ENCODE measurements around the gene LHX5. TPM values are rescaled to one million over a fixed set of nuclear protein-coding genes. Genes with fewer than 3 reads are reported as not detected.

The LHX5 gene
- total RNA-seq, 1 experiment from 2014 or later: not detected

GRCh38 chr12:113468365-113469223, 3.1 kb downstream of the LHX5 start:
- Mint-ChIP-seq H3K4me3 (ENCODE audit: unreplicated experiment) (no peak overlapping the region), H3K36me3 (ENCODE audit: insufficient read depth, unreplicated experiment) (no peaks in the 10 kb centered on the region), H3K27ac (ENCODE audit: low read depth, unreplicated experiment) (no peak overlapping the region), H3K9me3 (ENCODE audit: unreplicated experiment) (peaks cover 6% of the 10 kb centered on the region), H3K27me3 (ENCODE audit: insufficient read depth, unreplicated experiment) (peaks cover 98% of the 10 kb centered on the region), H3K4me1 (ENCODE audit: insufficient read depth, unreplicated experiment) (peaks cover 5% of the 10 kb centered on the region)
- no peak for TF ChIP-seq CTCF (IDR thresholded peaks at IDR 0.05; ENCODE audit: unreplicated experiment)
- ChIA-PET POLR2A (interaction anchor here (0.6 kb wide), 1 partner anchor 248 kb away, joined by 3 read pairs; no protein-coding TSS in a partner anchor), CTCF (interaction anchor here (1.1 kb wide), 1 partner anchor 420 kb away, joined by 3 read pairs; no protein-coding TSS in a partner anchor)
- BruUV-seq (replicated peaks): no TSS peak
- no peak for DNase-seq (ENCODE audit: unreplicated experiment)
- intact Hi-C loops (cut with micrococcal nuclease): no loop called here

GRCh38 chr12:113467502-113468364, 3.9 kb downstream of the LHX5 start:
- Mint-ChIP-seq H3K4me3 (ENCODE audit: unreplicated experiment) (no peak overlapping the region), H3K27me3 (ENCODE audit: insufficient read depth, unreplicated experiment) (peaks cover 96% of the 10 kb centered on the region), H3K4me1 (ENCODE audit: insufficient read depth, unreplicated experiment) (peaks cover 6% of the 10 kb centered on the region), H3K36me3 (ENCODE audit: insufficient read depth, unreplicated experiment) (no peaks in the 10 kb centered on the region), H3K9me3 (ENCODE audit: unreplicated experiment) (peaks cover 8% of the 10 kb centered on the region), H3K27ac (ENCODE audit: low read depth, unreplicated experiment) (no peak overlapping the region)
- intact Hi-C loops (cut with micrococcal nuclease): no loop called here
- no peak for TF ChIP-seq CTCF (IDR thresholded peaks at IDR 0.05; ENCODE audit: unreplicated experiment)
- no peak for DNase-seq (ENCODE audit: unreplicated experiment)
- no TSS peak for BruUV-seq (replicated peaks)
- ChIA-PET CTCF (interaction anchor here (0.6 kb wide), 1 partner anchor 16 kb away, joined by 4 read pairs; no protein-coding TSS in a partner anchor), POLR2A (no interaction called here)

- Mint-ChIP-seq H3K4me1 (ENCODE audit: insufficient read depth, unreplicated experiment) (peaks cover 6% of the 10 kb centered on the region), H3K36me3 (ENCODE audit: insufficient read depth, unreplicated experiment) (no peaks in the 10 kb centered on the region), H3K9me3 (ENCODE audit: unreplicated experiment) (peaks cover 8% of the 10 kb centered on the region), H3K27me3 (ENCODE audit: insufficient read depth, unreplicated experiment) (peaks cover 90% of the 10 kb centered on the region), H3K27ac (ENCODE audit: low read depth, unreplicated experiment) (no peak overlapping the region), H3K4me3 (ENCODE audit: unreplicated experiment) (no peak overlapping the region)
- no peak for DNase-seq (ENCODE audit: unreplicated experiment)
- ChIA-PET CTCF (no interaction called here), POLR2A (no interaction called here)
- TF ChIP-seq CTCF (IDR thresholded peaks at IDR 0.05; ENCODE audit: unreplicated experiment): no peak
- BruUV-seq (replicated peaks): no TSS peak
- intact Hi-C loops (cut with micrococcal nuclease): no loop called here
Observed at GRCh38 chr12:113467142-113467501, 4.5 kb downstream of the LHX5 start.

Measured in MCF 10A (cell line).